Activated B cell treated with CpG ODN at 0.5 μM for 24 hours (primary cell): ENCODE results near the gene MAP1LC3A. TPM values are rescaled to one million over a fixed set of nuclear protein-coding genes. Genes with fewer than 3 reads are reported as not detected.

Experiments
- ATAC-seq: fragments of 200-7000 bp; cut with Tn5 transposase; one replicate; pipeline ENCODE4 v1.10.0; 2021; ENCODE audit warnings: low read depth, mild to moderate bottlenecking, moderate library complexity
- CTCF ChIA-PET: fragments of 350-600 bp; sonication (Branson Sonifier 250); formaldehyde crosslinking; loops from one replicate; lab custom pipeline; 2021; ENCODE audit warnings: antibody characterized with exemption; lab: Charles Lee
- POLR2A ChIA-PET: fragments of 350-600 bp; sonication (Branson Sonifier 250); formaldehyde crosslinking; loops from one replicate; lab custom pipeline; 2021; ENCODE audit warnings: antibody characterized with exemption; lab: Charles Lee
- DNase-seq: peaks from one replicate; pipeline ENCODE4 v3.0.0; 2022
- H3K27ac Mint-ChIP-seq: one replicate; pipeline ENCODE4 v1.8.0; 2020; ENCODE audit warnings: mixed read lengths
- H3K27me3 Mint-ChIP-seq: one replicate; pipeline ENCODE4 v1.8.0; 2021; ENCODE audit warnings: mixed read lengths
- H3K36me3 Mint-ChIP-seq: one replicate; pipeline ENCODE4 v1.8.0; 2021; ENCODE audit warnings: low read depth, mixed read lengths
- H3K4me1 Mint-ChIP-seq: one replicate; pipeline ENCODE4 v1.8.0; 2021; ENCODE audit warnings: mixed read lengths
- H3K4me3 Mint-ChIP-seq: one replicate; pipeline ENCODE4 v1.8.0; 2020; ENCODE audit warnings: mild to moderate bottlenecking, mixed read lengths
- H3K9me3 Mint-ChIP-seq: one replicate; pipeline ENCODE4 v1.8.0; 2020; ENCODE audit warnings: mixed read lengths
- CTCF ChIP-seq: fragments of 200-600 bp; IDR thresholded peaks from one replicate; pipeline ENCODE4 v1.8.0; 2022; ENCODE audit warnings: antibody characterized with exemption, mild to moderate bottlenecking
- intact Hi-C: fragments of 100-400 bp; cut with micrococcal nuclease; formaldehyde crosslinking; loops from one replicate; pipeline ENCODE4 v1.15.1; 2024
- total RNA-seq: library from RNA; stranded (reverse); gene quantifications from 2 replicates; pipeline ENCODE4 v1.2.3, GENCODE V29; 2022

MAP1LC3A gene
- total RNA-seq, 1 donor from 2014 or later, result 1.6 TPM

GRCh38 chr20:34581341-34582184 is 23.0 kb downstream of the MAP1LC3A start:
- ATAC-seq, result no peak
- Mint-ChIP-seq H3K4me3 (no peak overlapping the region), H3K4me1 (peaks cover 36% of the 10 kb centered on the region), H3K9me3 (peaks cover 5% of the 10 kb centered on the region), H3K27me3 (no peaks in the 10 kb centered on the region), H3K36me3 (peaks cover 45% of the 10 kb centered on the region), H3K27ac (peak overlapping the region; percentile 51)
- DNase-seq, result no peak
- CTCF ChIA-PET, result no interaction called here
- intact Hi-C loops, result no loop called here
- POLR2A ChIA-PET, result no interaction called here
- TF ChIP-seq CTCF, result no peak

DNA sequence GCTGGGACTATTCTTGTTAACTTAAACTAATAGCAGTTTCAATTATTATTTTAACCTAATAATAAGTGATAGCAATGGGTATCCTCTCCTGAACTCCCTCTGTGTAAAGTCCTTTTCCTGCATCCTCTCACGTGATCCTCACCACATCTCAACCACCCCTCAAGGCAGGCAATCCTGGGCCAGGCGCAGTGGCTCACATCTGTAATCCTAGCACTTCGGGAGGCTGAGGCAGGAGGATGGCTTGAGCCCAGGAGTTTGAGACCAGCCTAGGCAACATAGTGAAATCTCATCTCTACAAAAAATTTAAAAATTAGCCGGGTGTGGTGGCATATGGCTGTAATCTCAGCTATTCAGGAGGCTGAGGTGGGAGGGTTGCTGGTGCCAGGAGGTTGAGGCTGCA is 23.7 kb downstream of the MAP1LC3A start:
- no peak for ATAC-seq
- peaks cover 49% of the 10 kb centered on the region for H3K36me3 Mint-ChIP-seq
- peaks cover 36% of the 10 kb centered on the region for H3K4me1 Mint-ChIP-seq

DNA sequence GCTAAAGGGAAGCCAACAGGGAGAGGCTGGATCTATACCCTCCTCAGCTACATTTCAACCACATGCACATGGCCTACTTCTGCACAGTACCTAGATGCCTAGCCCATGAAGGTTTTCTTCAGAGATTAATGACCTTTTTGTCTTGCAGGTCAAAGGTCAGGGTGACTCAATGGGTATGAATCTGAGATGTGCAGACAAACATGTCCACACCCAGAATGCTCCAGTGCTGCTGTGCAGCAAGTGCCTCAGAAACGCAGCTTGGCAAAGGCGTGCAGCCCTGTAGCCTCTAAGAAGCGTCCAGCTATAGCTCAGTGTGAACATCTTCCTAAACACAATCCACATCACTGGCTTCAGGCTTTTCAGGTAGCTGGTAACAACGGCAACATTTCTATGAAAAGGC is 24.4 kb downstream of the MAP1LC3A start:
- Mint-ChIP-seq H3K27me3 (no peaks in the 10 kb centered on the region), H3K36me3 (peaks cover 56% of the 10 kb centered on the region), H3K9me3 (peaks cover 5% of the 10 kb centered on the region), H3K27ac (no peak overlapping the region), H3K4me3 (no peak overlapping the region), H3K4me1 (peaks cover 36% of the 10 kb centered on the region)
- no peak for DNase-seq
- CTCF ChIA-PET, result no interaction called here
- intact Hi-C loops, result no loop called here
- ATAC-seq, result no peak
- POLR2A ChIA-PET, result no interaction called here
- TF ChIP-seq CTCF, result no peak

More for the DNA sequence above, 23.7 kb downstream of the MAP1LC3A start:
- no peak overlapping the region for H3K4me3 Mint-ChIP-seq
- POLR2A ChIA-PET, result no interaction called here
- H3K9me3 Mint-ChIP-seq, result peaks cover 5% of the 10 kb centered on the region
- TF ChIP-seq CTCF, result no peak
- no peak for DNase-seq
- peak overlapping the region; percentile 51 for H3K27ac Mint-ChIP-seq
- no peaks in the 10 kb centered on the region for H3K27me3 Mint-ChIP-seq
- CTCF ChIA-PET, result no interaction called here
- intact Hi-C loops, result no loop called here

- no peak for ATAC-seq
- TF ChIP-seq CTCF, result no peak
- H3K4me1 Mint-ChIP-seq, result peaks cover 33% of the 10 kb centered on the region
- H3K27ac Mint-ChIP-seq, result no peak overlapping the region
- DNase-seq, result no peak
- H3K27me3 Mint-ChIP-seq, result no peaks in the 10 kb centered on the region
- ChIA-PET CTCF (no interaction called here), POLR2A (no interaction called here)
- no peak overlapping the region for H3K4me3 Mint-ChIP-seq
- peaks cover 5% of the 10 kb centered on the region for H3K9me3 Mint-ChIP-seq
- intact Hi-C loops, result no loop called here
- H3K36me3 Mint-ChIP-seq, result peaks cover 57% of the 10 kb centered on the region
Measured at GRCh38 chr20:34583544-34583943, 25.0 kb downstream of the MAP1LC3A start.

DNA sequence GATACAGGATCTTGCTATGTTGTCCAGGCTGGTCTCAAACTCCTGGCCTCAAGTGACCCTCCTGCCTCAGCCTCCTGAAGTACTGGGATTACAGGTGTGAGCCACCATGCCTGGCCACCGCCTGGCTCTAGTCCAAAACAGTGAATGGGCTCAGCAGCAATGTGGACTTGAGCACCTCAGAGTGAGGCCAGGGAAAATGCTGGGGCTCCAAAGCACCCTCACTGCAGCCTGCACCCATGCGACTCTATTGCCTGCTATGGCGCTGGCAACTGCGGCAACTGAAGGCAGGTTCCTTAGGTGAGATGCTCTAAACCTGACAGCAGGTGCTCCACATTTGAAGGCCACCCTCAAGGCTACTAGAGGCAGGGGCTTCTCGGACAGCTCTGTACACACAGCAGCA is 26.5 kb downstream of the MAP1LC3A start:
- intact Hi-C loops, result no loop called here
- no peaks in the 10 kb centered on the region for H3K27me3 Mint-ChIP-seq
- H3K4me3 Mint-ChIP-seq, result no peak overlapping the region
- peaks cover 20% of the 10 kb centered on the region for H3K4me1 Mint-ChIP-seq
- ChIA-PET POLR2A (no interaction called here), CTCF (no interaction called here)
- ATAC-seq, result no peak
- no peak overlapping the region for H3K27ac Mint-ChIP-seq
- H3K9me3 Mint-ChIP-seq, result peaks cover 5% of the 10 kb centered on the region
- TF ChIP-seq CTCF, result no peak
- no peak for DNase-seq
- H3K36me3 Mint-ChIP-seq, result peaks cover 55% of the 10 kb centered on the region
